GM19240 (cell line): Measurements from ENCODE around the gene PARP9.
"Not testable (repeated sequence)": the region's sequence is repeated elsewhere in the genome, so short reads cannot be mapped to it uniquely, and the experiment has no call there.

Experiments
- DNase-seq: peaks from one replicate; pipeline ENCODE4 v3.0.0; 2011; ENCODE audit warnings: low spot score; ENCODE audit not compliant: insufficient read length

The PARP9 gene

GRCh38 chr3:122520861-122521260 is 43.2 kb downstream of the PARP9 start:
- DNase-seq = no peak

DNA sequence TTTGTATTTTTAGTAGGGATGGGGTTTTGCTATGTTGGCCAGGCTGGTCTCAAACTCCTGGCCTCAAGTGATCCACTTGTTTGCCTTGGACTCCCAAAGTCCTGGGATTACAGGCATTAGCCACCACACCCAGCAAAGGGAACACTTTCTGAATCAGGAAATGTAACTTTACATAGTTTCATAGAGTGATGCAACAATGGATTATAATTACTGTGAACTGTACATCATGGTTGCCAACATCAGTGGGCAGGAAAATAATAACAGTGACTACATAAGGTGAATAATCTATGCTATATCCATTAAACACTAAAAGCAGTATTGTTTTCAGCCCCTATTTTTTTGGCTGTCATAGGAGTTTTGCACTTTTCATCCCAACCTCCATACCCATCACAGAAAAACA is 44.4 kb downstream of the PARP9 start:
- no peak for DNase-seq

DNA sequence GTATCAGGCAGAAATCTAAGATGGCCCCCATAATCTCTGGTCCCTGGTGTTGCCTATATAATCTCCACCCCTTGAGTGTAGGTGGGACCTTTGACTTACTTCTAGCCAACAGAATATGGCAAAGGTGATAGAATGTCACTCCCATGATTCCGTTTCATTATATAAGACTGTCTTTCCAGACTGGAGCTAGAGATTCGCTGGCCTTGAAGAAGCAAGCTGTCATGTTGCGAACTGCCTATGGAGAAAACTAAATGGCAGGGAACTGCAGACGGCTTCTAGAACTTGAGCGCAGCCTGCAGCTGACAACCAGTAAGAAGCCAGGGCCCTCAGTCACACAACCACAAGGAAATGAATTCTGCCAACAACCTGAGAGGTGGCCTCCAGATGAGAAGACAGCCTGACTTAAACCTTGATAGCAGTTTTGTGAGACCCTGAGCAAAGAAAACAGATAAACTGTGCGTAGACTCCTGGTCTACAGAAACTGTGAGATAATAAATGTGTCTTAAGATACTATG is 47.2 kb downstream of the PARP9 start:
- no peak for DNase-seq

DNA sequence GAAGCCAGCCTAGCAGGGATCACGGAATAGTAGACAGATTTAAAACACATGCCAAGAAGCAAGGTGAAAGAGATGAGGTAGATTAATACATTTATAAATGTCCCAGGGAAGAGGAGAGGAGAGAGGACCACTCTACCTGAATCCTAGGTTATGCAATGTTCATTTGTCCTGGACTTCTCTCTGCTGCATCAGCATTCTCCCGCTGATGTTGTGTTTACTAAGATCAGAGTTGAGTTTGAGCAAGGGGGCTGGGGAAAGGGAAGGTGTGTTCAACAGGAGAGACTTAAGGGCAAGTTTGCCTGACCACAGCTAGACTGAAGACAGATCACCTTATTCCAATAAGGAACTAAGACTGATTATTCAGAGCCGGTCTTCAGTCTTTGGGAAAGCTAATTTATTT is 48.2 kb downstream of the PARP9 start:
- no peak for DNase-seq

DNA sequence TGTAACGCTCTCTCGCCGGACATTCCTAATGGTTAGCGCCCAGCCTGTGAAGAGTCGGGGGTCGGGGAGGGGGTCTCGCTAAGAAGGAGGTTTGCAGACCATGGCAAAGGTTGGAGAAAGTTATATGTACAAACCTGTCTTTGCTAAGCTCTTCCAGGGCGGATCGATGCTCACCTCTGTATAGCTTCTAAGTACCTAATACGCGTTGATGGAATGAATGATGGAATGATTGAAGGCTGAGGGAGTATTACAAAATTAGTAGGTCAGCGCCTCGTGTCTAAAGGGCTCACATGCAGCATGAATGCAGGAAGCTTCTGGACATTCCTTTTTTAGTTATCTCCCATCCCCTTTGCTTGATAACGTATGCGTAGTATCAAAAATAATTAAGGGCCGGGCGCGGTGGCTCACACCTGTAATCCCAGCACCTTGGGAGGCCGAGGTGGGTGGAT is 49.1 kb downstream of the PARP9 start:
- DNase-seq = no peak

DNA sequence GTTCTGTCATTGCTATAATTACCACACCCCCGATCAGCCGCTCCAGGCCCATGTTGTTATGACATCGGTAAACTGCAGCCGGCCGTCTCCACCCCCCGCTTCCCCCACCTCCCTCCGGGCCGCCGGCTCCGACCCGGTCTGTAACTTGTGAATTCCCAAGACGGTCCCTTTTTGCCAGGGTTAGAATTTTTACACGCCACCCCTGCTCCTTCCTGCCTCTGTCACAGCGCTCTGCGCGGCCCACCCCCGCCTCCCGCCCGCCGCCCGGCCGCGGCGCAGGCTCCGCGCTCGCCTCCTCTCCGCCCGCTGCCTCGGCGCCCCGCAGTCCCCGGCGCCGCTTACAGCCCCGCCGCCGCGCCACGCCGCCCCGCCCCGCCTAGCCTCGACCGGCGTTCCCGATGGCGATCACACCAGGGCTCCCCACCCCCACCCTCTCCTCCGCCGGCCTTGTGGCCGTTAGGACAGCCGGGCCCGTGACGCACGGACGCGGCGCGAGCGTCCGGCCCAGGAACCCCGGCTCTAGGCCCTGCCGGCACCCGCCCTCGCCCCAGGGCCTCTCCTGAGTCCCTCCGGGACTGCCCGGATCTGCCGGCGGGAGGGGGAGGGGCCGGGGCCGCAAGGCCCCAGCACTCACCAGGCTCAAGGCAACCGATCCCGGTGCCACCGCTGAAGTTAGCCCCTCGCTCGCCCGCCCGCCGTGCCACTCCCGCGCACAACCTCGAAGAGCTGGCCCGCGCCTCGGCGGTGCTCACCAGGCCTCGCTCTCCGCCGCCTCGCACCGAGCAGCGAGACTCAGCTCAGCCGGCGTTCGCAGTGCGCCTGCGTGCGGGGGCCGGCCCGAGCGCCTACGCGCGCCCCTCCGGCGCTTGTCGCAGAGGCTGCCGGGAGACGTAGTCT is 49.7 kb downstream of the PARP9 start, which contains the start of gene KPNA1:
Gene KPNA1, minus strand, starts transcription at position 817 of the 897 bp plus-strand sequence. CDS start 18,374 bp downstream, outside the sequence.
- DNase-seq = peak; percentile 91

GRCh38 chr3:122513386-122514122 is 50.5 kb downstream of the PARP9 start:
- DNase-seq = no peak

- no peak for DNase-seq
Measured at GRCh38 chr3:122512284-122512683, 51.8 kb downstream of the PARP9 start.

- DNase-seq = no peak
Measured at GRCh38 chr3:122510878-122511535, 53.1 kb downstream of the PARP9 start.

DNA sequence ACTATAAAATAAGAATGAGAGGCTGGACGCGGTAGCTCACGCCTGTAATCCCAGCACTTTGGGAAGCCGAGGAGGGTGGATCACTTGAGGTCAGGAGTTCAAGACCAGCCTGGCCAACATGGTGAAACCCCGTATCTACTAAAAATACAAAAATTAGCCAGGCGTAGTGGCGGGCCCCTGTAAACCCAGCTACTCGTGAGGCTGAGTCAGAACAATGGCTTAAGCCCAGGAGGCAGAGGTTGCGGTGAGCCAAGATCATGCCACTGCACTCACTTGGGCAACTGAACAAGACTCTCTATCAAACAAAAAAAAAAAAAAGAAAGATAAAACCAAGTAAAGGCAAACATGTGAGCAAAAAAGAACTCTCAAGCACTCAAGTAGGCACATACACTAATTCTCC is 55.2 kb downstream of the PARP9 start:
- not testable (repeated sequence) for DNase-seq

GRCh38 chr3:122508135-122508914 is 55.8 kb downstream of the PARP9 start:
- DNase-seq = no peak

GRCh38 chr3:122506450-122506849 is 57.6 kb downstream of the PARP9 start:
- no peak for DNase-seq

DNA sequence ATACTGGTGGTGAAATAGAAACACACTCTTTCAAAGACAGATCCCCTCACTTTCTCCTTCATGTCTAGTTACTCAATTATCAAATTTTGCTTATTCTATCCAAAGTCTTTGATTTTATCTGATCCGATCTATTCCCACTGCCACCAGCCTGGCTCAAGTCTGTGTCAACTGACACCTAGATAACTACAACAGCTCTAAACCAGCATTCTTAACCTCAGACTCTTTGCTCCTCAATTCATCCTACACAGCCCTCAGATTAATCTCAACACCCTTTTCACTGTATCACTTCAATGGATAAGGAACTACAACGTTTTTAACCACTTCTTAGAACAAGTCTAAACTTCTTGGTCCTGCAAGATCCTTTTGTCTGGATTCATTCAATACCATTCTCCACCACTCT is 58.4 kb downstream of the PARP9 start:
- DNase-seq = no peak

DNA sequence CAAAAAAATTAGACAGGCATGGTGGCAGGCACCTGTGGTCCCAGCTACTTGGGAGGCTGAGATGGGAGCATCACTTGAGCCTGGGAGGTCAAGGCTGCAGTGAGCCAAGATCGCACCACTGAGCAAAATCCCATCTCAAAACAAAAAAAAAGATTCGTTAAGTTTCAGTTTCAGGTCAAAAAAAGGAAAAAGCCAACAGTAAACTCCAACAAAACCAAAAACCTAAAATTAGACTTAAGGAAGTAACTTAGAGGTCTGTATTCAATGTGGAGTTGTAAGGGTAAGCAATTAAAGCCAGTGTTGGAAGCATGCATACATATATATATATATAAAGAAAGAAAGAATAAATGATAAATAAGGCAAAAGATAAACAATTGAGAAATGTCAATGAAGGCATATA is 61.2 kb downstream of the PARP9 start:
- no peak for DNase-seq

- no peak for DNase-seq
Measured at GRCh38 chr3:122502139-122502538, 62.0 kb downstream of the PARP9 start.

DNA sequence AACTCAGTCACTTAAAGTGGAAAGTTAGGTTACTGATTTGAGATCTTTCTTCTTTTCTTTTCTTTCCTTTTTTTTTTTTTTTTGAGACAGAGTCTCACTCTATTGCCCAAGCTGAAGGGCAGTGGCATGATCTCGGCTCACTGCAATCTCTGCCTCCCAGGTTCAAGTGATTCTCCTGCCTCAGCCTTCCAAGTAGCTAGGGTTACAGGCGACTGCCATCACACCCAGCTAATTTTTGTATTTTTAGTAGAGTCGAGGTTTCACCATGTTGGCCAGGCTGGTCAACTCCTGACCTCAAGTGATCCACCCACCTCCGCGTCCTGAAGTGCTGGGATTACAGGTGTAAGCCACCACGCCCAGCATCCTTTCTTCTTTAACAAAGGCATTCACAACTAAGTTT is 63.1 kb downstream of the PARP9 start:
- not testable (repeated sequence) for DNase-seq

GRCh38 chr3:122498152-122498551 is 65.9 kb downstream of the PARP9 start:
- DNase-seq = no peak

DNA sequence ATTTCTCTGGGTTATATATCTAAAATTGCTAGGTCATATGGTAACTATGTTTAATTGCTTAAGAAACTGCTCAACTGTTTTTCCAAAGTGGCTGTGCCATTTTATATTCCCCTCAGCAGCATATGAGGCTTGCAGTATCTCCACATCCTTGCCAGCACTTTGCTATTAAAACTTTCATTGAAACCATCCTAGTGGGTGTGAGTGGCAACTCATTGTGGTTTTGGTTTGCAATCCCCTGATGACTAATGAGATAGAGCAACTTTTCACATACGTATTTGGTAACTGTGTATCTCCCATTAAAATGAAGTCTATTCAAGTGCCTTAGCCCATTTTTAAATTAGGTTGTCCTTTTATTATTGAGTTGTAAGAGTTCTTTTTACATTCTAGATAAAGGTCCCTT is 66.7 kb downstream of the PARP9 start:
- no peak for DNase-seq

DNA sequence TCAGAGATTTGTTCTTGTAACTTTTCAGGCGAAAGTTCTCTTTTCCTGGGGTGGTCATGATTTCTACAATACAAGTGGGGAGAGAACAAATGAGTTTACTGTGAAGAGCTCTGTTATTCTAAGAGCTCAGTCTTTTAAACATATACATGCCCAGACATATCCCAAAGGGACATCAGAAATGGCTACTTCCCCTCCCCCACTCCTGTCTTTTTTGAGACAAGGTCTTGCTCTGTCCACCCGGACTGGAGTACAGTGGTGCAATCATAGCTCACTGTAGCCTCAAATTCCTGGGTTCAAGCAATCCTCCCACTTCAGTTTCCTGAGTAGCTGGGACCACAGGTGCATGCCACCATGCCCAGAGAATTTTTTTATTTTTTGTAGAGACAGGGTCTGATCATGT is 67.6 kb downstream of the PARP9 start:
- DNase-seq = no peak

- no peak for DNase-seq
Measured at GRCh38 chr3:122493296-122493695, 70.8 kb downstream of the PARP9 start.
